Hematopoietic multipotent progenitor cell treated with erythropoietin and hydrocortisone succinate and interleukin-3 and kit ligand, for 4 days (in vitro differentiated cells): ENCODE results near the gene UGT2A1.
"Not testable (repeated sequence)": the region's sequence is repeated elsewhere in the genome, so short reads cannot be mapped to it uniquely, and the experiment has no call there.

Experiments used
- DNase-seq: peaks from one replicate; pipeline ENCODE4 v3.0.0-alpha.2; 2015

Gene UGT2A1

GRCh38 chr4:69653147-69653546, at the start of gene UGT2A1:
TSS of gene UGT2A1 (minus strand) at chr4:69653247. CDS start at chr4:69647644, 5,603 bp downstream.
- no peak for DNase-seq

- DNase-seq: no peak
Observed at GRCh38 chr4:69702201-69702600, 49.2 kb upstream of the UGT2A1 start.

GRCh38 chr4:69701696-69702095, 48.6 kb upstream of the UGT2A1 start:
- DNase-seq: no peak

GRCh38 chr4:69697536-69698242, 44.6 kb upstream of the UGT2A1 start:
- DNase-seq: no peak

GRCh38 chr4:69689599-69689998, 36.6 kb upstream of the UGT2A1 start:
- DNase-seq: peak; percentile 74

- no peak for DNase-seq
Observed at GRCh38 chr4:69684804-69685203, 31.8 kb upstream of the UGT2A1 start.

- DNase-seq: no peak
Observed at GRCh38 chr4:69668680-69669079, 15.6 kb upstream of the UGT2A1 start.

- not testable (repeated sequence) for DNase-seq
Observed at GRCh38 chr4:69664009-69664408, 11.0 kb upstream of the UGT2A1 start.

GRCh38 chr4:69661130-69661803, 8.2 kb upstream of the UGT2A1 start:
- not testable (repeated sequence) for DNase-seq

- no peak for DNase-seq
Observed at GRCh38 chr4:69658133-69658532, 5.1 kb upstream of the UGT2A1 start.

- no peak for DNase-seq
Observed at GRCh38 chr4:69656653-69657158, 3.7 kb upstream of the UGT2A1 start.

- DNase-seq: no peak
Observed at GRCh38 chr4:69650872-69651271, 2.2 kb downstream of the UGT2A1 start.

GRCh38 chr4:69649629-69650028, 3.4 kb downstream of the UGT2A1 start:
- DNase-seq: peak; percentile 45

- DNase-seq: no peak
Observed at GRCh38 chr4:69649207-69649606, 3.8 kb downstream of the UGT2A1 start.

GRCh38 chr4:69642961-69643360, 10.1 kb downstream of the UGT2A1 start:
- DNase-seq: no peak

GRCh38 chr4:69640289-69640688, 12.8 kb downstream of the UGT2A1 start:
- no peak for DNase-seq

GRCh38 chr4:69639542-69639941, 13.5 kb downstream of the UGT2A1 start, which contains the start of gene UGT2A2:
TSS of gene UGT2A2 (minus strand) at chr4:69639642. CDS start at chr4:69639640, 2 bp downstream.
- DNase-seq: no peak

GRCh38 chr4:69617083-69617694, 35.9 kb downstream of the UGT2A1 start:
- peak; percentile 50 for DNase-seq

GRCh38 chr4:69610484-69610883, 42.6 kb downstream of the UGT2A1 start:
- DNase-seq: peak; percentile 4

GRCh38 chr4:69601065-69601464, 52.0 kb downstream of the UGT2A1 start:
- DNase-seq: no peak

GRCh38 chr4:69600013-69600412, 53.0 kb downstream of the UGT2A1 start:
- DNase-seq: no peak

GRCh38 chr4:69594382-69594781, 58.7 kb downstream of the UGT2A1 start:
- no peak for DNase-seq

- no peak for DNase-seq
Observed at GRCh38 chr4:69591364-69591763, 61.7 kb downstream of the UGT2A1 start.

GRCh38 chr4:69589884-69590283, 63.2 kb downstream of the UGT2A1 start:
- DNase-seq: no peak
